HG02884 (cell line): ENCODE measurements around the gene DDX10.
A peak's percentile ranks its signal among the peaks of the same experiment; 100 is the strongest.
"Not testable (repeated sequence)": the region's sequence is repeated elsewhere in the genome, so short reads cannot be mapped to it uniquely, and the experiment has no call there.

Experiments
- ATAC-seq: cut with Tn5 transposase; IDR thresholded peaks from one replicate; pipeline ENCODE4 v1.9.1; 2021; ENCODE audit warnings: mild to moderate bottlenecking, moderate library complexity; ENCODE audit not compliant: unreplicated experiment

Gene DDX10

GRCh38 chr11:108664730-108665525 is at the start of gene DDX10:
TSS of gene DDX10 (plus strand) at chr11:108665069. CDS start at chr11:108665154, 85 bp downstream.
- ATAC-seq = peak; percentile 82

DNA sequence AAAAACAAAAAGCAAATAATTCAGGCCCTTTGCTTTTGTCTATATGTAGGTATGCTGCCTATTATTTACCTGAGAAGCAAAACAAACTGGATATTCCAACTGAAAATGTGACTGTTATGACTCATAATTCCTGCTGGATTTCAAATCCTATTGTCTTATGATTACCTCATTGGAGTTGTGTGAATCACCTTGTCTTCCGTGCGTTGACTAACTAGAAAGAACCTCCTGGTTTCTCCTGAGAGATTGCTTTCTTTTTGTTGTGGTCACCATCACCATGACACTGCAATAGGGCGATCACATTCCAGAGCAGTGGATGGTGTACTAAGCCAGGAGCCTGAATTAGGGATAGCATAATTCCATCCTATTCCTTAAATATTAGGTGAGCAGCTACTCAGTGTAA is 48.3 kb upstream of the DDX10 start:
- ATAC-seq = no peak

DNA sequence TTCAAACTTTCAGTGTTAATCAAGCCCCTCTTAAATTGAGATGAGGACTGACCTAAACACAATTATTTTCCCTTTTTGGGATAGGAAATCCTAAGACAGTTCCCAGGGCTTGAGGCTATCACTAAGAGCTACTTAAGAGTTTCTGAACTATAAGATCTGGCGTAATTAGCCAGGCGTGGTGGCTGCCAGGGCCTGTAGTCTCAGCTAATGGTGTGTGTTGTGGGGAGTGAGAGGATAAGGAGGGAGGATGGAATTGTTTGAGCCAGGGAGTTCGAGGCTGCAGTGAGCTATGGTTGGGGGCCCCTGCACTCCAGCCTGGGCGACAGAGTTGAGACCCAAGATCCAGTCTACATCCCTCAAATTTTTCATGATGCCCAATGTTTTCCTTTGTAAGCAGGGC is 47.8 kb upstream of the DDX10 start:
- no peak for ATAC-seq

DNA sequence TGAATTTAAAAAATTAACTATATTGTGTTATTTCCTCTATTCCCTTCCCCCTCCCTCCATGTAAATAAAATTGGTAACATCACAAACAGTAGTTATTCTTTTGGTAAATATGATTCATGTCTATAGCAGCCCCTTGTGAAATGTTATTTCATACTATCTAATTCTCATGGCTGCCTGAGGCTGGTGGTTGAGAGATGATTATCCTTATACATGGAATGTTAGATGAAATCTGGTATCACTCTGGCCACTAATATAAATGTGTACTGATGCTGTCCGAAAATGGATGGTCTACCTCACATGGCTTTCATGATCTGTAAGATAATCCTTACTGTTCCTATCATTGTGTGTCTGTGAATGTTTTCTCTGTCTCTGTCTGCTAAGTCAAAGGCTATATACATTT is 46.3 kb upstream of the DDX10 start:
- ATAC-seq = no peak

- peak; percentile 88 for ATAC-seq
These were observed 43.7 kb upstream of the DDX10 start for GRCh38 chr11:108620958-108621772.

DNA sequence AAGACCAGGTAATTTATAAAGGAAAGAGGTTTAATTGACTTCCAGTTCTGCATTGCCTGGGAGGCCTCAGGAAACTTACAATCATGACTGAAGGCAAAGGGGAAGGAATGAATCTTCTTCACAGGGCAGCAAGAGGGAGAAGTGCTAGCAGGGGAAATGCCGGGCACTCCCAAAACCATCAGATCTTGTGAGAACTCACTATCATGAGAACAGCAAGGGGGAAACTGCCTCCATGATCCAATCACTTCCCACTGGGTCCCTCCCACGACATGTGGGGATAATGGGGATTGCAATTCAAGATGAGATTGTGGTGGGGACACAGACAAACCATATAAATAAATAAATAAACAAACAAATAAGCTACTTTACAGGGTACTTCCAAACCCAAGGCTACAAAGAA is 42.5 kb upstream of the DDX10 start:
- ATAC-seq = no peak

DNA sequence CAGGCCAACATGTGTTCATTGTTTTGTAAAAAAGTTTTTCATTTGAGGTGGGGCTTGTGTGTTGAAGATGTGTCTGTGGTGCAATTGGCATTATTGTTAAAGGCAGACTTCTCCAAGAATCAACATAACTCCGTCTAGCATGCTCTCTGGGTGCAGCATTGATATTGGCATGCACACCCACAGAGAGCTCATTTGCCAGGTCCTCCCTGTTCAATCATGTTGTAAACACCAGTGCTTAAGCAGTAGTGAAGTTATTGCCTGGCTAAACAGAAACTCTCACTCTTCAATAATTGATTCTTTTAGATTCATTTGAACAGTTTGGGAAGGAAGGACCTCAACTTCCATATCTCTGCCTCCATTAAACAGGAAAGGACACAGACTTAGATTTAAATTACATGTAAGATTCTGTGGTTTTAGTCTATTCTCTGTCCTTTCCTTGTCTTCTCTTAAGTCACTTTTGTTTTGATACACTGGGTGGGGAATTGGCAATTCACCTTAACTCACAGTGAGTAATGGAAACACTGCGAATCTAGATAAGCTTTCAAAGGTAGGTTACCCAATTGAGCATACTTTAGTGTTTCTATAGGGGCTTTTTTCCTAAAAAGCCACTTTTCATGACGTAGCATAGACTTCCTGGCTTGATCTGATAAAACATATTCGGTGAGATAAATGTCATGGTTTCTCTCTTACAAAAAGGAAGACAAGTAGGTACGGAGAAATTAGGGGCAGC is 40.5 kb upstream of the DDX10 start:
- ATAC-seq = no peak

DNA sequence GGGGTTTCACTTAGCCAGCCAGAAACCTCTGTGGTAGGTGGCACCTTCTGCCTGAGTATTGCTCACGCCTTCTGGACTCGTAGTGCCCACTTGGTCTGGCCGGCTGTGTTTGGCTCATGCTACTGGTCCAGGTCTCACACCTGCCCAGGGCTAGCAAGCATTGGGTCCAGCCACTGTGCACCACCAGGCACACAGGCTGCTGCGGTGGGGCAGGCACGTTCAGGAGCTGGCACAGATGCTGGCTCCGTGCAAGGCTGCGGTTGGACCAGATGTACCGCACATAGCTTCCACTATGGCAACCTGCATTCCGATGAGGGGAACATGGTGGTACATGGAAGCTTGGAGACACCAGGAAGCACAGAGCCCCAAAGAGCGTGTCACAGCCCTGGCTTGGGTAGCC is 36.5 kb upstream of the DDX10 start:
- no peak for ATAC-seq

DNA sequence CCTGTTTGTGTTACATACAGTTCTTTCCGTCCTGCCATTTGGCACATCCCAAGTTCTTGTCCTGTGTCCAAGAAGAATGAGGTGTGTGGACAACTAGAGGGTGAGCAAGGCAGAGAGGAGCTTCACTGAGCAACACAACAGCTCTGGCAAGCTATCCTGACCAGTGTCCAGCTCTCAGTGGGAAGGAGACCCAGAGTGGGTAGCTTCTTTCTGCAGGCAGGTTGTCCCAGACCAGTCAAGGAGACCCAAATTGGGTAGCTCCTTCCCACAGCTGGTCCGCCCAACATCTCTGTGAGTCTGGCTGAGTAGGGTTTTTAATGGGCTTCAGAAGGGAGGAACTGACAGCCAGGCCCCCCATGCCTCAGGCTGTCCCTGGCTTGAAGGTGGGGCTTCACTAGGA is 36.1 kb upstream of the DDX10 start:
- ATAC-seq = no peak

- no peak for ATAC-seq
These were observed 35.6 kb upstream of the DDX10 start for GRCh38 chr11:108629274-108629673.

DNA sequence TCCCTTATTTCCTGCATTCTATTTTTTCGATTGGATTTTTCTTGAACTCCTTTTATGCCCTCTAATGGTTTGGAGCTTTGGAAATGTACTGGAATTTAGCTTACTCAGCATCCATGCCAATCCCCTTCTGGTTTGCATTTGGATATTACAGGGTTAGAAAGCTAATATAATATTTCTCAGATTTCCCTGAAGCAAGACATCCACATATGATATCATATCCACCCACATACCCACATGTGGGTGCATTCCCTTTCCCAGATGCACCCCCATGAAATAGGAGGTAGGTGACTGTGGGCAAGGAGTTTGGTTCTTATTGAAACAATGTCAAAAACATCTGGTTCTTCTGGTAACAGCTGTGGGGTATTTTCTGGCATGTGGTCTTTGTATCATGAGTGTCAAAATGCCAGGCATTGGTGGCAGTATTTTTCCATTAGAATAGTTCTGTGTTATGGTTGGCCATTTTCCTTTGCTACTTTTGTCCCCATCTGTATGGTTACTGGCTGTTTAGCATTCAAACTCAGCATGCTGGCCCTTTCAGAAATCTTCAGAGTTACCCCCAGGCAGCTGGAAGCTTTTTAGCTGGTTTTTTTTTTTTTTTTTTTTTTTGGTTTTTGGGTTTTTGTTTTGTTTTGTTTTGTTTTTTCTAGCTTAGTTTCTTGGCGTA is 32.7 kb upstream of the DDX10 start:
- no peak for ATAC-seq

- no peak for ATAC-seq
These were observed 29.8 kb upstream of the DDX10 start for GRCh38 chr11:108635106-108635505.

DNA sequence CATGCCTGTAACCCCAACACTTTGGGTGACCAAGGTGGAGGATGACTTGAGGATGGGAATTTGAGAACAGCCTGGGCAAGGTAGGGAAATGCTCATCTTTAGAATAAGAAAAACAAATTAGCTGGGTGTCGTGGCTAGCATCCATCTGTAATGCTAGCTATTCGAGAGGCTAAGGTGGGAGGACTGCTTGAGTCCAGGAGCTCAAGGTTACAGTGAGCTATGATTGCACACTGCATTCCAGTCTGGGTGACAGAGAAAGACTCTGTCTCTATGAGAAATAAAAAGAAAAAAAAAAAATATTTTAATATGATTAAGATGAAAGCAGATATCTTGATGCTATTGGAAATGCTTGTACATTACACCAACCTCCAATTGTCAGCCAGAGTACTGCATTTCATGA is 28.6 kb upstream of the DDX10 start:
- ATAC-seq = no peak

- no peak for ATAC-seq
These were observed 25.7 kb upstream of the DDX10 start for GRCh38 chr11:108639146-108639545.

- ATAC-seq = not testable (repeated sequence)
These were observed 23.1 kb upstream of the DDX10 start for GRCh38 chr11:108641752-108642151.

DNA sequence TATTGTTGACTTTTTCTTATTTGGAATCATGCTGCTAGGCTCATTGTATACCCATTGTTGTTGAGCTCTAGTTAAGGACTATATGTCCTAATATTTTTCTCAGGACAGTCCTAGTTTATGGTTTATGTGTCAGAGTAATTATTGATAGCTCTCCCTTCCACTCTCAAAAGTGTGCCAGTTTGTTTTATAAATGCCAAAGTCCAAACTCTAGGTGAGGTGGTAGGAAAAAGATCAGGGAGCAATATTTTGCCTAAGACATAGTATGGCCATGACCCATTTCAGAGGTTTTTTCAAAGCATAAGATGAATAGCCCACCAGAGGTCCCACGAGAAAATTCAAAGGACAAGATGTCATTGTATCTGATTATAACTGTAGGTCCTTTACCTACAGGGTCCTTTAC is 20.9 kb upstream of the DDX10 start:
- ATAC-seq = no peak

GRCh38 chr11:108645970-108646369 is 18.9 kb upstream of the DDX10 start:
- no peak for ATAC-seq

- ATAC-seq = no peak
These were observed 17.5 kb upstream of the DDX10 start for GRCh38 chr11:108647387-108647700.

- peak; percentile 86 for ATAC-seq
These were observed 17.0 kb upstream of the DDX10 start for GRCh38 chr11:108647701-108648527.

DNA sequence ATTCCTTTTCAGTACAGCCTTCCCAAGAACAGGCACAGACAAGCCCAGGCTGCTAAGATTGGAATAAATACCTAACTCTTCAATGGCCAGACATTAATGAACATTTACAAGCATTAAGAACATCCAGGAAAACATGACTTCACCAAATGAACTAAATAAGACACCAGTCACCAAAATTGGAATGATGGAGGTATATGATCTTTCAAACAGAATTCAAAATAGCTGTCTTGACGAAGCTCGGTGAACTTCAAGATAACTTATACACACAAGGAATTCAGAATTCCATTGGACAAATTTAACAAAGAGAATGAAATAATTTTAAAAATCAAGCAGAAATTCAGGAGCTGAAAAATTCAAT is 16.4 kb upstream of the DDX10 start:
- ATAC-seq = no peak
